ENCODE results near the gene ADARB2. TPM values are rescaled to one million over a fixed set of nuclear protein-coding genes. Genes with fewer than 3 reads are reported as not detected.

The ADARB2 gene
- total RNA-seq, 2 experiments from 2014 or later = 0.17 to 0.30 TPM

DNA sequence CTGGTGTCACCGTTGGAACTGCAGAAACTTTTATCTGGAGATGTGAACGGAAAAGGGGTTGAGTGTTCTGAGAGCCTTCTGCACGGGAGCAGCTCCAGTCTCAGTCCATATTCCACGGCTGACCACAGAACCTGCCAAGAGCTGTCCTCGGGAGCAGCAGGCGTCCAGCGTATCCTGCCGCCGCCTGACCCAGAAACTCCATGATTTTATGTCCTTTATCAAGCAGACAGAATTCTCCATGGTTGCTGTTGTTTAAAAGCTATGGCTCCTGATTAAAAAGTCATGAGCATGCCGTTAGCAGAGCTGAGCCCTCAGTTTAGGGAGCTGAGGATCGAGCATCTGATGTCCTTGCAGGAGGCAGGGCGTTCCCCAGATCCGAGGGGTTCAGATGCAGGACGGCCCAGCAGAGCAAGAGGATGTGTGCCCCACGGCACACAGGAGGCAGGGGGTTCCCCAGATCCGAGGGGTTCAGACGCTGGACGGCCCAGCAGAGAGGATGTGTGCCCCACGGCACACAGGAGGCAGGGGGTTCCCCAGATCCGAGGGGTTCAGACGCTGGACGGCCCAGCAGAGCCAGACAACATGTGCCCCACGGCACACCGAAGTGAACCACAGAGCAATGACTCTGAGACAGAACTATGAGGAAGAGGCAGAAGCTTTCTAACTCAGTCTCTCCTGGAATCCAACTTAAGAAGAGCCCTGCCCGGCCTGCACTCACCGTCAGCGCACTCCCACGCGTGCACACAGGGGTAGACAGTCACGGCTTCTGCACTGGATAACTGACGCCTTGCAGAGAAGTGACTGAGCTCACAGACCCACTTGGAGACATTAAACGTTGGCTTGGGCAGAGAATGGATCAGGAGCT is 584.7 kb downstream of the ADARB2 start:
- Mint-ChIP-seq H3K9me3 (no peaks in the 10 kb centered on the region), H3K4me1 (peaks cover 10% of the 10 kb centered on the region), H3K27ac (no peak overlapping the region), H3K36me3 (ENCODE audit: low read depth) (no peaks in the 10 kb centered on the region), H3K4me3 (no peak overlapping the region), H3K27me3 (no peaks in the 10 kb centered on the region)
- ChIA-PET CTCF (no interaction called here), POLR2A (no interaction called here)
- DNase-seq = no peak

- peaks cover 2% of the 10 kb centered on the region for H3K36me3 Mint-ChIP-seq (ENCODE audit: low read depth)
- peaks cover 5% of the 10 kb centered on the region for H3K27me3 Mint-ChIP-seq
- no peak overlapping the region for H3K27ac Mint-ChIP-seq
- peaks cover 6% of the 10 kb centered on the region for H3K9me3 Mint-ChIP-seq
- no peak for DNase-seq
- CTCF ChIA-PET = no interaction called here
- H3K4me1 Mint-ChIP-seq = peaks cover 10% of the 10 kb centered on the region
- H3K4me3 Mint-ChIP-seq = no peak overlapping the region
- POLR2A ChIA-PET = no interaction called here
These were observed 586.0 kb downstream of the ADARB2 start for GRCh38 chr10:1151076-1152033.

DNA sequence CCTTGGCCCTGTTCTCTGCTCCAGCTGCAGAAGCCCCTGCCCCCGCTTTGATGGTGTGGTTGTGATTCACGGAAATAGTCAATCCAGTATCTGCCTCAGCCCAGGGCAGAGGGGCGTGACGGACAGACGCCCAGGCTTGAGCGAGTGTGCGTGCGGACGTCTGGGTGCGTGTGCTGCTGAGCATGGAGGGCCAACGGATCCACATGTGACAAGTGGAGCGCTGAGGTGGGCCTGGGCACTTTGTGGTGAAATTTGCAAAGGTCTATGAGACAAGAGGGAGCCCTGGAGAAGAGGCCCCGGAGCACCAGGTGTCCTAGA is 586.7 kb downstream of the ADARB2 start:
- no peak for DNase-seq
- Mint-ChIP-seq H3K27ac (peak overlapping the region; percentile 46), H3K4me3 (no peak overlapping the region), H3K27me3 (peaks cover 5% of the 10 kb centered on the region), H3K36me3 (ENCODE audit: low read depth) (peaks cover 2% of the 10 kb centered on the region), H3K4me1 (peaks cover 10% of the 10 kb centered on the region), H3K9me3 (peaks cover 6% of the 10 kb centered on the region)
- ChIA-PET POLR2A (no interaction called here), CTCF (no interaction called here)

DNA sequence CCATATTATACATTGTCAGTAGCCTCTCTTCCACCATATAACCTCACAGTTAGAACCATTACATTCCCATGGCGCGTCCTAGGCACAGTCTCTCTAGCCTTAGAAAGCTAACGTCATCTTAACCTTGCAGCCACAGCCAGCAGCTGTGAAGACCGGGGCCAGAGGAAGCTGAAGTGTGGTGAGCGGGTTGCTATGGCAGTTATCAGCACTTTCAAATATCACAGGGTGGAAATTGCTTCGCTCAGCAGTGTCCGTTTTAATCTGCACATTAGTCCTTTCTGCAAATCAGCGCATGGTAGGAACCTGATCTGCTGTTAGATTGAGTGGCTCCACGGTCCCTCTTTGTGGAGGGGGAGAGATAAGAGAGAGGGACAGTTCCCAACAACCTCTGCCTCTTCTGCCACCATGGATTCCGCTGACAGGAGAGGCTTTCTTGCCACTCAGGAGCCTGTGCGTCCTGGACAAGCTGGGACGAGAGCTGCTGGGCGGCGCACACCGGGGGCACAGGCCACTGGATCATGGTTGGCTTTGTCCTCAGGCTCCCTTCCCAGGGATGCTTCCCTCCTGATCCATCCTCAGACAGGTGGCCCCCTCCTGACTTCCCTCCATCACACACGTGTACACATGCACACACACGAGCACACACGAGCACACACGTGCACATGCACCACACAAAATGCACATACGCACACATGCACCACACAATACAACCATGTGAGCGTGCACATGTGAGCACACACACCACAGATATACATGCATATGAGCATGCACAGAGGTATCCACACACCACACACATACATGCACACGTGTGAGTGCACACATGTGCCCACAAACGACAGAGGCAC is 587.3 kb downstream of the ADARB2 start:
- peak overlapping the region; percentile 46 for H3K27ac Mint-ChIP-seq
- H3K4me1 Mint-ChIP-seq = peaks cover 10% of the 10 kb centered on the region
- peaks cover 2% of the 10 kb centered on the region for H3K36me3 Mint-ChIP-seq (ENCODE audit: low read depth)
- H3K9me3 Mint-ChIP-seq = peaks cover 6% of the 10 kb centered on the region
- peak; percentile 35 for DNase-seq
- POLR2A ChIA-PET = no interaction called here
- no peak overlapping the region for H3K4me3 Mint-ChIP-seq
- CTCF ChIA-PET = no interaction called here
- peaks cover 5% of the 10 kb centered on the region for H3K27me3 Mint-ChIP-seq

- ChIA-PET POLR2A (no interaction called here), CTCF (no interaction called here)
- no peak overlapping the region for H3K27ac Mint-ChIP-seq
- peaks cover 9% of the 10 kb centered on the region for H3K9me3 Mint-ChIP-seq
- peaks cover 12% of the 10 kb centered on the region for H3K27me3 Mint-ChIP-seq
- H3K4me1 Mint-ChIP-seq = peaks cover 9% of the 10 kb centered on the region
- no peak overlapping the region for H3K4me3 Mint-ChIP-seq
- H3K36me3 Mint-ChIP-seq (ENCODE audit: low read depth) = peaks cover 2% of the 10 kb centered on the region
- DNase-seq = no peak
These were observed 588.3 kb downstream of the ADARB2 start for GRCh38 chr10:1148855-1149605.

- Mint-ChIP-seq H3K9me3 (peaks cover 9% of the 10 kb centered on the region), H3K36me3 (ENCODE audit: low read depth) (peaks cover 2% of the 10 kb centered on the region), H3K4me3 (no peak overlapping the region), H3K27me3 (peaks cover 21% of the 10 kb centered on the region), H3K27ac (no peak overlapping the region), H3K4me1 (peaks cover 7% of the 10 kb centered on the region)
- DNase-seq = no peak
- ChIA-PET CTCF (no interaction called here), POLR2A (no interaction called here)
These were observed 589.5 kb downstream of the ADARB2 start for GRCh38 chr10:1147810-1148209.

DNA sequence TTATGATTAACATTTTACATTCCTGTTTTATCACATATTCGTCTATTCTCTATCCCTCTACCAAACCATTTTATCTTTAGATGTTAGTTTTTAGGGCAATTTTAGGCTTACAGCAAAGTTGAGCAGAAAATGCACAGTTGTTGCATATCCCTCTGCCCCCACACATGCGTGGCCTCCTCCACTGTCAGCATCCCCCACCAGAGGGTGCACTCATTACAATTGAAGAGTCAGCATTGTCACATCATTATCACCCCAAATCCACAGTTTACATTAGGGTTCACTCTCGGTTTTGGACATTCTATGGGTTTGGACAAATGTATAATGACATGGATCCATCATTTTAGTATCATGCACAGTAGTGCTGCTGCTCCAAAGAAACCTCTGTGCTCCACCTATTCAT is 594.7 kb downstream of the ADARB2 start:
- no peaks in the 10 kb centered on the region for H3K4me1 Mint-ChIP-seq
- ChIA-PET CTCF (interaction anchor here (0.7 kb wide), 1 partner anchor 118 kb away, joined by 4 read pairs; no protein-coding TSS in a partner anchor), POLR2A (interaction anchor here (0.7 kb wide), 1 partner anchor 32 kb away, joined by 3 read pairs; no protein-coding TSS in a partner anchor)
- H3K9me3 Mint-ChIP-seq = peaks cover 24% of the 10 kb centered on the region
- no peak overlapping the region for H3K4me3 Mint-ChIP-seq
- peaks cover 2% of the 10 kb centered on the region for H3K36me3 Mint-ChIP-seq (ENCODE audit: low read depth)
- H3K27ac Mint-ChIP-seq = no peak overlapping the region
- H3K27me3 Mint-ChIP-seq = peaks cover 54% of the 10 kb centered on the region
- DNase-seq = peak; percentile 39

GRCh38 chr10:1141701-1142100 is 595.6 kb downstream of the ADARB2 start:
- ChIA-PET POLR2A (interaction anchor here (0.7 kb wide), 1 partner anchor 32 kb away, joined by 3 read pairs; no protein-coding TSS in a partner anchor), CTCF (no interaction called here)
- Mint-ChIP-seq H3K27ac (no peak overlapping the region), H3K27me3 (peaks cover 49% of the 10 kb centered on the region), H3K36me3 (ENCODE audit: low read depth) (no peaks in the 10 kb centered on the region), H3K4me3 (no peak overlapping the region), H3K4me1 (no peaks in the 10 kb centered on the region), H3K9me3 (peaks cover 19% of the 10 kb centered on the region)
- no peak for DNase-seq

- ChIA-PET CTCF (interaction anchor here (0.6 kb wide), 1 partner anchor 60 kb away, joined by 3 read pairs; no protein-coding TSS in a partner anchor), POLR2A (no interaction called here)
- H3K4me3 Mint-ChIP-seq = no peak overlapping the region
- H3K4me1 Mint-ChIP-seq = no peaks in the 10 kb centered on the region
- no peak for DNase-seq
- H3K27ac Mint-ChIP-seq = no peak overlapping the region
- H3K27me3 Mint-ChIP-seq = peaks cover 49% of the 10 kb centered on the region
- H3K36me3 Mint-ChIP-seq (ENCODE audit: low read depth) = no peaks in the 10 kb centered on the region
- peaks cover 18% of the 10 kb centered on the region for H3K9me3 Mint-ChIP-seq
These were observed 596.1 kb downstream of the ADARB2 start for GRCh38 chr10:1141261-1141660.

DNA sequence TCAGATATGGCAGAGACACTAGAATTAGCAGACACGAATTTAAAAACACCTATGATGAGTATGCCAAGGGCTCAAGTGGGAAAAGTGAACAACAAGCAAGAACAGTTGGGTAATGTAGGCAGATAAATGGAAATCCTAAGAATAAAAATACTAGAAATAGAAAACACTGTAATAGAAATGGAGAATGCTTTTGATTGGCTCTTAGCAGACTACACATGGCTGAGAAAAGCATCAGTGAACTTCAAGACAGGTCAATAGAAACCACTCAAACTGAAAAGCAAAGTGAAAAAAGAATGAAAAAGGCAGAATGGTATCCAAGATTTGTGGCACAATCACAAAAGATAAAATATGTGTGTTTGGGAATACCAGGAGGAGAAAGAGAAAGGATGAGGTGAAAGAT is 598.8 kb downstream of the ADARB2 start:
- Mint-ChIP-seq H3K9me3 (peaks cover 14% of the 10 kb centered on the region), H3K36me3 (ENCODE audit: low read depth) (no peaks in the 10 kb centered on the region), H3K27me3 (peaks cover 37% of the 10 kb centered on the region), H3K4me3 (no peak overlapping the region), H3K4me1 (peaks cover 4% of the 10 kb centered on the region), H3K27ac (no peak overlapping the region)
- POLR2A ChIA-PET = no interaction called here
- DNase-seq = no peak
- CTCF ChIA-PET = interaction anchor here (1.3 kb wide), 1 partner anchor 28 kb away, joined by 3 read pairs; no protein-coding TSS in a partner anchor

GRCh38 chr10:1137499-1138163 is 599.7 kb downstream of the ADARB2 start:
- no peak for DNase-seq

More at GRCh38 chr10:1137499-1138163, 599.7 kb downstream of the ADARB2 start:
- H3K27me3 Mint-ChIP-seq = peaks cover 30% of the 10 kb centered on the region
- H3K9me3 Mint-ChIP-seq = peaks cover 14% of the 10 kb centered on the region
- CTCF ChIA-PET = interaction anchor here (0.8 to 1.3 kb wide), 2 partner anchors 28 to 373 kb away, joined by 3 to 7 read pairs; no protein-coding TSS in a partner anchor
- peaks cover 11% of the 10 kb centered on the region for H3K4me1 Mint-ChIP-seq
- POLR2A ChIA-PET = no interaction called here
- H3K4me3 Mint-ChIP-seq = no peak overlapping the region
- no peak overlapping the region for H3K27ac Mint-ChIP-seq
- H3K36me3 Mint-ChIP-seq (ENCODE audit: low read depth) = peaks cover 3% of the 10 kb centered on the region

Measured in activated CD4-positive, alpha-beta T cell treated with anti-CD3 and anti-CD28 coated beads, Interleukin-2, amount 10 ng/mL, durations not matched to agents 7 days and 5 days (primary cell).